HG03066 (cell line): ENCODE data around the gene EHBP1.

Experiments
- ATAC-seq: cut with Tn5 transposase; IDR thresholded peaks from one replicate; pipeline ENCODE4 v1.9.1; 2021; ENCODE audit warnings: low read depth; ENCODE audit not compliant: unreplicated experiment

Gene EHBP1

DNA sequence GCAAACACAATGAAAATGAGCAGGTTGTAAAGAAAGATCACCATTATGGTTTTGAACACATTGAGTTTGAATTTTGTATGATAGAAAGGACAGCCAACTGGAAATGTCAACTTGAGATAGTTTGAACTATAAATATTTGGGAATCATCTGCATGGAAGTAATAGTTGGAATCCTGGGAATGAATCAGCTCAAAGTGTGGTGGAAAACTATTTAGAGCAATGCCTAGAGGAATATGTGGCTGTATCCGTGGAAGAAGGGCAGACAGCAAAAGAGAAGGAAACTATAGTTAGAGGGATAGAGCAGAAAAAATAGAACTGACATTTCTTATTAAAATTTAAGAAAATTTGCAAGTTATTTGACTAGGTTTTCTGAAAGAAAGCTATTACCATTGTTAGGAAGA lies 232.6 kb downstream of the EHBP1 start:
- ATAC-seq, result no peak

DNA sequence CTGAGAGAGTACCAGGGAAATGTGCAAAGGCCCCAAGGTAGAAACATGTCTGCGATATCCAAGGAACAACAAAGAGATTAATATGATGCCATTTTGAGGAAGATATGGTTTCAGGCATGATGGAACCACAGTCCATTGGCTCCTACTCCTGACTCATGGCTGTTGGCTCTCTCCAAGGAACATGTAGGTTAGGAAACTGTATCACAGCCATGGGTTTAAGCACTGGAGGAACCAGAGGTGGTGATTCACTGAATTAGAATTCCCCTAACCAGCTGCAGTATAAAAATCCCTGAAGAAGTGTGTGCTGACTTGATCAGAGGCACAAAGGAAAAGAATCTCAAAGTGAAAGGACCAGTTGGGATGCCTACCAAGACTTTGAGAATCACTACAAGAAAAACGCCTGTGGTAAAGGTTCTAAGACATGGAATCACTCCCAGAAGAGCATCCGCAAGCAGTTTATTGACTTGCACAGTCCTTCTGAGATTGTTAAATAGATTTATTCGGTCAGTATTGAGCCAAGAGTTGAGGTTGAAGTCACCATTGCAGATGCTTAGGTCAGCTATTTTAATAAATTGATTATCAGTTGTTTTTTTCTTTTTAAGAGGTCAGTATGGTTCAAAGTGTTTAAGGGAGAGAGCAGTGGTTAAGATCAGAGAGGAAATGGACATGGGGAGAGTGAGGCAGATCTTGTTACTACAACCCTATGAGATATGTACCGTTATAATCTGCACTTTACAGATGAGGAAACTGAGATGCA lies 234.4 kb downstream of the EHBP1 start:
- ATAC-seq, result no peak

DNA sequence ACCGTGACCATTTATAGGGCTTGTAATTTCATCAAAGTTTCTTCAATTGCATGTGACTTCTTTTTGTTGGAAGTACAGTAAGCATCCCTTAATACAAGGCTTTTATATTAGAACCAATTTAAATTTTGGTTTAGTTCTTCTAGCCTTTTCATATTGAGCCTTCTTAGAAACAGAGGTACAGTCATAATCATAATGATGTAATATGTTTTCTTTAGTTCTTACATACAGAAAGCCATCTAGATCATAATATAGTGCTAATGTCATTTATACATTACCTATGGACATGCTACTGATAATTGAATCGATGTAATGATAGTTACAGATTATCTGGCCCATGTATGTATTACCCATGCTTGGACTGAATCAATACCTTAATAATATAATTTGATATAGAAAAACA lies 235.2 kb downstream of the EHBP1 start:
- ATAC-seq, result no peak

DNA sequence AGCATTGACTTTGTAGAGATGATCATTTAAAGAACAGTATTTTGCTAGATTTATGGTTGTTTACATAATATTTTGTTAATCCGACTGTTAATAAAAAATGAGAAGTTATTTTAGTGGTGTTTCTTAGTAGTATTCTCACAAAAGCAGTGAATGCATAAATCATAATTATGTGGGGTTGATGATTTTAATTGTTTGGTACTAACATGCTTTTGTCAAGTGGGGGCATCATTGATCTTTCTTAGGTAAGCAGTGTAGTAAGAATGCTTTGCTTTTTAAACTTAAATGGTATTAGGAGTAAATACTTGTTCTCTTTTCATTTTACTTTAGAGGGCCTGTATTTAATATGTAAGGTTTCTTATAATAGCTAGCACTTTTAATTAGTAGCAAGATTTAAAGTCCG lies 235.9 kb downstream of the EHBP1 start:
- ATAC-seq, result no peak

DNA sequence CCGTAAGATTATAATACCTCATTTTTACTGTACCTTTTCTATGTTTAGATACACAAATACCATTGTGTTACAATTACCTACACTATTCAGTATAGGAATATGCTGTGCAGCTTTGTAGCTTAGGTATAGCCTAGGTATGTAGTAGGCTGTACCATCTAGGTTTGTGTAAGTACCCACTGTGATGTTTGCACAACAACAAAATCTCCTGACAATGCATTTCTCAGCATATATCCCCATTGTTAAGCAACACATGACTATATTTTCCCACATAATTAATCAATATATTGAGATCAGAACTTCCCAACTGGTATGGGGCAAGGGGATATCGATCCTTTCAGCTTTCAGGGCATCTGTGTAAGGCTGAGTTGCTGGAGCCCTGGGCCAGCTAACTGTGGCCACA lies 238.8 kb downstream of the EHBP1 start:
- no peak for ATAC-seq

DNA sequence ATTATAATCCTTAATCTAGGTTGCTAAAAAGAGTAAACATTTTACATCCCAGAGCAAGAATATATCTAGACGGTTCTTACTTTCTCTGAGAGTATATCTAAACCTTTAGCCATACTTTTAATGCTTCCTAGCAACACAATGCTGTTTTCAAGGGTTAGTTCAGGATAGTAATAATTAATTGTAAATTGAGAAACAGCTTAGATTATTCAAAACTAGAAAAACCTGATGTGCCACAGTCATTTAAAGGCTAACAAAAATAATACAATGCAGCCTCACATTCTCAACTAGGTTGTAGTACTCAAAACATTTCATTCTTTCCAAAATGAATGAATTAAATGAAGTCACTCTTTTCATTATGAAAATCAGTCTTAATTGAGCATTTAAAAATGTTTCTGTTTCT lies 241.9 kb downstream of the EHBP1 start:
- no peak for ATAC-seq

DNA sequence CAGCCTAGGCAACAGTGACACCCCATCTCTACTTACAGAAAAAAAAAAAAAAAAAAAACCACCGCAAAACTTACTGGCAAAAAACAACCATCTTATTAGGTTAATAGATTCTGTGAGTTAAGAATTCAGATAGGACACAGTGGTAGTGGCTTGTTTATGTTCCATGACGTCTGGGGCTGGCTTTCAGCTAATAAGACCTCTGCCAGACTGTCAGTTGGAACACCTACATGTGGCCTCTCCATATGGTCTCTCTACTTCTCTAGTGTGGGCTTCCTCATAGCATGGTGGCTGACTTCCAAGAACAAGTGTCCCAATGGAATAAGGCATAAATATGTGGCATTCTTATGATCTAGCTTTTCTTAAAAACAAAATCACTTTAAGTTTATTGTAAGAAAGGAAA lies 251.1 kb downstream of the EHBP1 start:
- no peak for ATAC-seq

DNA sequence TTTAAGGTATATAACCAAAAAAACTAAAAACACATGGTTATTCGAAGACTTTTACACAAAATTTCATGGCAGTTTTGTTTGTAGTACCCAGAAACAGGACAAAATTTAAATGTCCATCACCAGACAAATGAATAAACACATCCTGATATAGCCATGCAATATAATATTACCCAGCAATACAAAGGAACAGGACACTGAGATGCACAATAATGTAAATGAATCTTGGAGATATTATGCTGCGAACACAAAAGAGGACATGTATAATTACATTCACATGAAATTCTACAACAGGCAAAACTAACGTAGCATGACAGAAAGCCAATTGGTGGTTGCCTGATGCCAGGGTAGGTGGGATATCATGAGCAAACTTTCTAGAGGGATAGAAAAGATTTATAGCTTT lies 252.7 kb downstream of the EHBP1 start:
- ATAC-seq, result no peak

DNA sequence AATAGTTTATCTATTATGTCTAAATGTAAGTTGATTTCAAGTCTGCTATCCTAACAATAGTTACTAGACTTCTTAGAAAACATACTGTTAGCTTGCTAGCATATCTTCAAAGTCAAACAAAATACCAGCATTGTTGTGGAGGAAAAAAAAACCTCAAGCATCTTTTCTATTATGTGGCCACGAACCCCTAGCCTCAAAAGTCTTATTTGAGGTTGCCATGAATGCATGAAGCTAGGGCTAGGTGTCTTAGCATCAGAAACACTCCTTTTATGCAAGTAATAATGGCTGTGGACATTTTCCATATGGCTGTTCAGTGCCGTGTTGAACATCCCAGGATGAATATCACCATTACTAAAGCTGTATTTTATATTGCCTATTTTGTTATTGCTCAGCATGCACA lies 258.5 kb downstream of the EHBP1 start:
- no peak for ATAC-seq

DNA sequence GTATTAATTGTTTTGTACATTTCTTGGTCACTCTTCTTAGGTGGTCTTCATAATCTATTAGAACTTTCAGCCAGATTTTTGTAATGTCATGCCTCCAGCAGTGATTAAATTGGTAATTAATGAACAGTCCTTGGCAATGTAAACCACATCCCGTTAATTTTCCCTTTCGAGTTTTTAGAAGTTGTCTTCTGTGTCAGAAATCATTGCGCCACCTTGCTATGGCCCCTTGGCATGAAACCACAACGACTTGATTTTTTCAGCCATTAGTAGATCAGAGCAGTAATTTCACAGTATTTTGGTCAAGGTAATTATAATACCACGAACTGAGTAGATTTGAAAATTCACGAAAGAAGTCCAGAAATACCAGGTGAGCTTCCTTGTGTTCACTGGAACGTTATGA lies 259.2 kb downstream of the EHBP1 start:
- ATAC-seq, result no peak

DNA sequence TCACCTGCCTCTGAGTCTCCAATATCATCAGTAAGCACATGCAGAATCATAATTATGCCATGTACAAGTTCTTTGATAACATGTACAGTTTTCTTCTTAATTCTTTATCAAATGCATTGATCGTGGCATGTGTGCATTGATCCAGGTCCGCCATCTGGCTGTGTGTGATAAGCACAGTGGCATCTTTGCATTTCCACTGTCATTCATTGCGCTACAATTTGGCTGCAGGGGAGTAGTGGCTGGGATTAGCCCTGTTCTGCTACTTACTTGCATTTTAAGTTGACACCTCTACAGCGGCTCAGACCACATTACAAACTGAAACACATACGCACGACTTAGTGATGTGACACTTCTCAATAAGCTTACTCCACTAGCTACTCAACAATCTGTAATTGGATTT lies 261.5 kb downstream of the EHBP1 start:
- no peak for ATAC-seq

DNA sequence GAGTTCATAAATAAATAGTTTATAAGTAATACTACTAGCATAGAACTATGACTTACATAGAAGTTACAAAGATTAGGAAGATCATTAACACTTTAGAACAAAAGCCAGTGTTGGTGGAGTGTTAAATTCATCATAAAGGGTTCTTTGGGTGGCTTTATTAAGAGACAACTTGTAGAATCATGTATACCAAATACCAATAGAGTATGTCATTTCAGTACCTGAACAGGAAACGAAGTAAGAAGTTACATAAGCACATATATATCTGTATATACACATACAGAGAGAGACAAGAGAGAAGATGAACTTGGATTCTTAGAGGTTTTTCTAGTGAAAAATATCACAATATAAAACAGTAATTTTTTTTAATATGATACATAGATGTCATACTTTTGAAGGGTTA lies 262.7 kb downstream of the EHBP1 start:
- no peak for ATAC-seq

DNA sequence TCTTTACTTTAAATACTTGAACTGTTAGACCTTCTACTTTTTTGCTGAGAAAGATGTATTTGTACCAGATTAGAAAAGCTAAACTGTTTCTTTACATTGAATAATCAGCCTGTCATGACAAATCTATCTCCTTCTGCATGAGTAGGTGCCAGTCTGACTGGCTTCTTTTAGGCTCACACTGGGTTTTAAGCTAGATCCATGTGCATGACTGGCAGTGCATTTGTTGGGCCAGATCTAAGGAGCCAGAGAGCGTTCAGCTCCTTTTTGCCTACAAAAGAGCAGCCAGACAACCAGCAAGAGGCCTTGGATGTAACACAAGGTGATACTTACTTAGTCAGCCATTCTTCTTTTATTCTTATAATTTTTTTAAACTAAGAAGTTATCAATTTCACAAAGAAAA lies 263.2 kb downstream of the EHBP1 start:
- ATAC-seq, result no peak

DNA sequence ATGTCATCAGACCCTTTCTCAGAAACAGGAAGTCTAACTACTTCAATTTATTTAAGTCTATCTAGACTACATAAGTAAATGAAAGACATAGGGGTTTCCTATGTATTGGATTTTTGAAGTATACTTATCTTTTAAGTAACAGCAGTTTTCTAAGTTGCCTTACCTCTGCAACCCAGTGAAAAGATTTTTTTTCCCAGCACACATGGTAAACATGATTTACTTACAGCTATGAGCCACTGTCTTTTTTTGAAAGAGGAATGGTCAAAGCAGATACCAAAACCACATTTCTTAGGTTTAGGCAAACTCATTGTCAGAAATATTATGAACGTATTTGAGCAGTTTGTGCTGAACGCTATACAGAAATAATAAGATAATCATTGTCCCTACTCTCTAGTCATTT lies 266.4 kb downstream of the EHBP1 start:
- no peak for ATAC-seq

DNA sequence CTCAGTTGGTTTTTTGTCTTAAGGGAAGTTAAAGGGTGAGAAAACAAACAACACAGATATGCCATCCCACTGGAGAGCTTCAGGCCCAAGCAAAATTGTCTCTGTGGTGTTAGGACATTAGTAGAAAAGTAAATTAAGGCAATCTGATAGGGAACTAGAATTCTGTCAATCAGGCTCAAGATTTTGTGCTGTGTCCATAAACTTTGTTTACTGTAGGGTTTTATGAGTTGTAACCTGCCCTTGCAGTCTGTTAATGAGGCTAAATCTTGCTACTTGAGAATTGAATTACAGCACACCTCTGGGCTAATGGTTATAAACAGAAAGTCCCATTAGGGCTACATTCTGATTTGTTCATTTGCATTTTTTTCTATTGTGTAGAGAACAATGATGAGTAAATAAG lies 267.1 kb downstream of the EHBP1 start:
- no peak for ATAC-seq

DNA sequence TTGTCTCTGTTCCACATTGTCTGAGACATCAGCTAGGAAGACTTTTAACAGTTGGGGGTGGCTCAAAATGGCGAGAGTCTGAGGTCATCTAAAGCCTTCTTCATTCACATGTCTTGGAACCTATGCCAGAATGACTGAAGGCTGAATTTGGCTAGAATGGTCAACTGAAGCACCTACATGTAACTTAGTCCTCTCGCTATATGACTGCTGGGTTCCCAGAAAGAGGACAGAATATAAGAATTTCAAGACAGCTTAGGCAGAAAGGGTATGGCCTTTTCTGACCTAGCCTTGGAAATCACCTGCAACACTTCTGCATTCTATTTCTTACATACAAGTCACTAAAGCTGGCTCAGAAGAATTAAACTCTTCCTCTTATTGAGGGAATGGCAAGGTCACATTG lies 269.5 kb downstream of the EHBP1 start:
- ATAC-seq, result no peak

DNA sequence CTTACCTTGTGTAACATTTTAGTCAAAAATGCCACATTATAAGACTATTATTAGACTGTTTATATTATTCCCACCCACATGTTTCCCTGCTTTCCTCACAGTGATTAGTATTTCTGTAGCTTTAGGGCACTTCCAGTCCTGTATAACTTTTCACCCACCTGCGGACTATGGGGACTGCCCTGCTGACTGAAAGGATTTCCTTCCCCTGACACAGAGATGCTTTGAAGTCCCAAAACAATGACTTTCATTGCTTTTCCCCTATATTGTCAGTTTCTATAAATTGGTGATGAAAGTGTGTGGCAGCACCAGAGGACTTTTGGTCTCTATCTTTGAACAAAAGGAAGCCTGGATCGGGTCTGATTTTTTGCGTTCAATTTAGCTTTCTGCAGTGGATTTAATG lies 286.1 kb downstream of the EHBP1 start:
- ATAC-seq, result no peak

DNA sequence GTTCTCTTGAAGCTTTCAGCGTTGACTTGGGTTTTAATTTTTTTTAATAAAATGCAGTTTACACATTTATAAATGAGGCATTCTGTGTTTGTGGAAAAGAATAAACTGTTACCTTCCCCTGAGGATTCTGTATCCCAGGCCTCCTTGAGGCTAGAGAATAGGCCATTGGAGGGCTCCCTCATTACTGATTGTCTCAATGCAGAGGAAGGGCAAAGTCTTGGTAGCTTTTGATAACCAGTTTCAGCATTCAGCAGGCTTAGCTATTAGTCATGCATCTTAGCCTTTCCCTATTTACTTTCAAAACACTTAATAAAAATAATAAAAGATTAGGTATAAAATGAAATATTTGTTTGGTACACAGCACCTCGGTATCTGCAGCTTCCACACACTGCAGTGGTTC lies 287.0 kb downstream of the EHBP1 start:
- no peak for ATAC-seq

DNA sequence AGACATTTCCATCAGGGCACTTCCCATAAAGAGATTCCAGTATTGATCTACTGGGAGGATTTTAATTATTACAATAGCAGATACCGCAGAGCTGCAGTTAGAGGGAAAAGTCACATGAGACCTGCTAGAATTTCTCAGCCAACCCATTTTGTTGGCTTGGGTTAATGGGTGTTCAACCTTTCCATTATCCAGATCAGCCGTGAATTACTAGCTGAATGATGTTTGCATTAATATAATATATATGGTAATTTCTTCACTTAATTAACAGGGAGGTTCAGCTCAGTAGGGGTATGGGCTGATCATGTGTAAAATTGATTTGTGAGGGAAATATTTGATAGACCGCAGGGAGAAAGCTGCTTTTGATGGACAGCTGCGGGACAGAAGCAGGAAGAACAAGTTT lies 288.7 kb downstream of the EHBP1 start:
- ATAC-seq, result no peak

DNA sequence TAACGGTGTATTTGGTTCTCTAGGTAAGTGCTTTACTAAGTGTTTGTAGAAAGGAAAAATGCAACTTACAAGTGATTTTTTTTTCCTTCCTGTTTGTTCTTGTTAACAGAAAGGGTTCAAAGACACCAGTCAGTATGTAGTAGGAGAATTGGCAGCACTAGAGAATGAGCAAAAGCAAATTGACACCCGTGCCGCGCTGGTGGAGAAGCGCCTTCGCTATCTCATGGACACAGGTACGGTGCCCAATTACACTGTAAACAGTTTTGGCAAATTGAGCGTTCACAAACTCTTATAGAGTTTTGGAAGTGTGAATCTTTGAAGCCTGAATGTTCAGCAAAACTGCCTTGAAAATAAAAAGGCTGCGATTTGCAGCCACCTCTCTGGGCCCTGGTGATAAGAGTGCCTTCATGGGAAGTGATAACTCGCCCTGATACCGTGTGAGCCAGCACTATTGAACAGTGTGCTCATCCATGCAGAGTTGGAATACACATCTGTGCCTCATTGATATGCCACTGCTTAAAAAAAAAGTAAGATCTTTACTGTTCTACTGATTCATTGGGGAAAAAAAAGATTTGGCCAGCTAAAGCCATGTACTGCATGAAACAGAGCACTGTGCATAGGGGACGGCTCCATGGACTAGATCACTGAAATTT lies 291.1 kb downstream of the EHBP1 start:
- no peak for ATAC-seq

DNA sequence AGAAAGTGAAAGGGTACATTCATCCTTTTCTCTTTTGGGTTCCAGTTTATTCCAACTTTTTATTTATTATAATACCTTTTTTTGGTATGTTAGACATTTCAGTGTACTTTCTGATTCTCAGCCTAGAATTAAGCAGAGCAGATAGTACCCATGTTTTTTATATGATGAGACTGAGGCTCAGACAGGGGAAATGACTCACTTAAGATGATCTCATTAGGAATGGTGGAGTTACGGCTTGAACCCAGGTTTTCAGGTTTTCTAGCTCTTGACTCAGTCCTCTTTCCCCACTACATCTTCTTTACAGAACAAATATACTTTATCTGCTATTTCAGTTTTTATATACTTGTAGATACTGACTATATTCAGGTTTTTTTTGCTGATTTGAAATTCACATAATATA lies 293.4 kb downstream of the EHBP1 start:
- ATAC-seq, result no peak

DNA sequence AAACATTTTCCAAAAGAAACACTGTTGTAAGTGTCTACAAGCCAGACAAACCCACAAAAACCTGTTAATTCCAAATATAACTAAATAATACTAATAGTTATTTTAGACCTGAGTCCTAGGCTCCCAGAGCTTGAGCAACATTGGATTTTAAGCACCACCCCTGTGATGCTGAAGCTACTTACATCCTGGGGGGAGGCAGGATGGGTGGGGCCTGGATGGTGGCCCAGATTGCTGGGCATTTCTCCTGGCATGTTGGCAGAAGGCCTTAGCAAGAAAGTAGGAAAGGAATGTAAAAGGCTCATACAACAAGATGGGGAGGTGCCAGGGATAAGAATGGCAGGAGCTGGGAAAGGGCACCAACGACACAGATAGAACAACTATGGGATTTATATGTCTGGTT lies 294.4 kb downstream of the EHBP1 start:
- no peak for ATAC-seq

DNA sequence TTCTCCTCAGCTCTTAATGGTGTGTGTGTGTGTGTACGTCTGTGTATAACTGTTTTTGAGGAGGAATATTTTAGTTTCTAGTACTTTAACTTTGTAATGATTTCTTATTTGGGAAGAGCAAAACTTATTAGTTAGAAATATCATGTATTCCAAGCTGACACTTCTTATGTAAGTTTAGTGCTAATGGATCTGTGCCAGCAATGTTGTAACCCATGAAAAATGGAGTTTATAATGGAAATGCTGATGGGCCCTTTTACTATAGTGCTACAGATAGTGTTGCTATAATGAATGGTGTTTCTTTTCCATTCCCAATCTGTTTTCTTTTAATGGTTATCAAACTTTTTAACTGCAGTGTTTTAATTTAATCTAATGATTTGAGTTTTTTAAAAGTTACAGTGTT lies 295.3 kb downstream of the EHBP1 start:
- ATAC-seq, result no peak
